H1 (cell line): ENCODE results near the gene PPP1R12B. TPM values are rescaled to one million over a fixed set of nuclear protein-coding genes. Genes with fewer than 3 reads are reported as not detected.
A peak's percentile ranks its signal among the peaks of the same experiment; 100 is the strongest.
"Not testable (repeated sequence)": the region's sequence is repeated elsewhere in the genome, so short reads cannot be mapped to it uniquely, and the experiment has no call there.

ENCODE experiments used
- CTCF ChIA-PET: fragments of 300-600 bp; sonication (Branson Sonifier 250); formaldehyde crosslinking; loops from one replicate; lab custom pipeline; 2021; ENCODE audit not compliant: partially characterized antibody; lab: Charles Lee
- POLR2A ChIA-PET: fragments of 300-600 bp; sonication (Branson Sonifier 250); formaldehyde crosslinking; loops from one replicate; lab custom pipeline; 2021; ENCODE audit warnings: inconsistent platforms; ENCODE audit not compliant: partially characterized antibody; lab: Charles Lee
- DNase-seq, 2 experiments: peaks; one replicate each; pipeline versions ENCODE4 v3.0.0 to v3.0.0-alpha.2; 2010 to 2022; ENCODE audit warnings: low spot score in 2 of 2, low read depth in 1 of 2, mixed read lengths in 1 of 2
- FAIRE-seq: peaks from 2 replicates; lab custom pipeline; 2011; peaks lifted over from hg19 to GRCh38; lab: Jason Lieb, UNC
- H2AFZ ChIP-seq: 2 replicates; pipeline ENCODE4 v1.8.1; 2012; ENCODE audit warnings: low read length, inconsistent platforms
- H2AK5ac ChIP-seq: 2 replicates; pipeline ENCODE4 v1.6.1; 2013; ENCODE audit warnings: low read depth, low read length
- H2BK120ac ChIP-seq: replicated peaks from 2 replicates; pipeline ENCODE3; 2013; ENCODE audit warnings: low read depth, low read length, inconsistent platforms
- H2BK12ac ChIP-seq: 2 replicates; pipeline ENCODE4 v1.6.1; 2013; ENCODE audit warnings: low read depth, low read length
- H2BK15ac ChIP-seq: 2 replicates; pipeline ENCODE4 v1.6.1; 2013; ENCODE audit warnings: low read length
- H2BK20ac ChIP-seq: 2 replicates; pipeline ENCODE4 v1.6.1; 2013; ENCODE audit warnings: low read length
- H2BK5ac ChIP-seq: 2 replicates; pipeline ENCODE4 v1.6.1; 2013; ENCODE audit warnings: low read depth, low read length
- H3K14ac ChIP-seq: 2 replicates; pipeline ENCODE4 v1.6.1; 2013; ENCODE audit warnings: inconsistent platforms; ENCODE audit not compliant: insufficient read length
- H3K18ac ChIP-seq: 2 replicates; pipeline ENCODE4 v1.6.1; 2013; ENCODE audit warnings: low read length; ENCODE audit errors: extremely low read depth
- H3K23ac ChIP-seq: 2 replicates; pipeline ENCODE4 v1.6.1; 2013; ENCODE audit warnings: inconsistent platforms; ENCODE audit not compliant: insufficient read length
- H3K23me2 ChIP-seq: 2 replicates; pipeline ENCODE4 v1.6.1; 2013; ENCODE audit warnings: low read depth, low read length
- H3K27ac ChIP-seq: 2 replicates; pipeline ENCODE4 v1.6.1; 2011; ENCODE audit warnings: low read depth, low read length, inconsistent platforms
- H3K27me3 ChIP-seq, 4 experiments: replicated peaks in 1 of 4; 1 replicate in 1 of 4; 2 replicates in 3 of 4; pipeline versions ENCODE4 v1.6.1 to v1.8.1; 2011 to 2013; ENCODE audit warnings: low read length in 3 of 4, mild to moderate bottlenecking in 3 of 4, inconsistent platforms in 2 of 4, mixed read lengths in 2 of 4, moderate library complexity in 1 of 4; ENCODE audit not compliant: control insufficient read depth in 3 of 4, insufficient read depth in 3 of 4; ENCODE audit errors: extremely low read depth in 1 of 4
- H3K36me3 ChIP-seq, 4 experiments: 2 replicates each; pipeline versions ENCODE4 v1.6.1 to v1.8.1; 2011 to 2013; ENCODE audit warnings: mild to moderate bottlenecking in 4 of 4, low read length in 3 of 4, moderate library complexity in 2 of 4, control low read depth in 1 of 4, inconsistent platforms in 1 of 4; ENCODE audit not compliant: insufficient read depth in 4 of 4, control insufficient read depth in 2 of 4
- H3K4ac ChIP-seq: replicated peaks from 2 replicates; pipeline ENCODE3; 2013; ENCODE audit warnings: low read length, low read depth, mixed read lengths, inconsistent platforms; ENCODE audit not compliant: insufficient read length
- H3K4me1 ChIP-seq, 4 experiments: replicated peaks in 1 of 4; 1 replicate in 1 of 4; 2 replicates in 3 of 4; pipeline versions ENCODE4 v1.6.1 to v1.8.1; 2011 to 2013; ENCODE audit warnings: low read length in 3 of 4, inconsistent platforms in 2 of 4, mixed read lengths in 1 of 4; ENCODE audit not compliant: insufficient read depth in 4 of 4, control insufficient read depth in 3 of 4
- H3K4me2 ChIP-seq, 2 experiments: 2 replicates each; pipeline versions ENCODE4 v1.6.1 to v1.8.1; 2011 to 2013; ENCODE audit warnings: low read depth in 2 of 2, low read length in 2 of 2, control low read depth in 1 of 2, inconsistent platforms in 1 of 2, mild to moderate bottlenecking in 1 of 2; ENCODE audit not compliant: insufficient read depth in 1 of 2
- H3K4me3 ChIP-seq, 4 experiments: fragments of 200-600, 300-600 bp in 1 of 4; sonication (generic), shearing (Covaris generic), sonication (Bioruptor Twin) in 1 of 4; 2 replicates each; pipeline versions ENCODE4 v1.5.1 to v1.8.1; 2011 to 2016; ENCODE audit warnings: low read length in 4 of 4, low read depth in 3 of 4, control low read depth in 2 of 4, inconsistent platforms in 2 of 4, mild to moderate bottlenecking in 2 of 4, mixed read lengths in 1 of 4, moderate library complexity in 1 of 4; ENCODE audit not compliant: insufficient read depth in 2 of 4; ENCODE audit errors: extremely low read depth in 1 of 4
- H3K56ac ChIP-seq: replicated peaks from 2 replicates; pipeline ENCODE3; 2013; ENCODE audit warnings: low read depth, mild to moderate bottlenecking, mixed read lengths, low read length, inconsistent platforms; ENCODE audit not compliant: insufficient read length
- H3K79me1 ChIP-seq: 2 replicates; pipeline ENCODE4 v1.6.1; 2013; ENCODE audit warnings: low read depth, low read length, control low read depth
- H3K79me2 ChIP-seq, 2 experiments: 2 replicates each; pipeline versions ENCODE4 v1.6.1 to v1.8.1; 2012 to 2013; ENCODE audit warnings: low read length in 2 of 2, mild to moderate bottlenecking in 2 of 2, inconsistent platforms in 1 of 2; ENCODE audit not compliant: insufficient read depth in 2 of 2, control insufficient read depth in 1 of 2
- H3K9ac ChIP-seq, 4 experiments: replicated peaks in 1 of 4; 1 replicate in 1 of 4; 2 replicates in 3 of 4; pipeline versions ENCODE4 v1.6.1 to v1.8.1; 2011 to 2013; ENCODE audit warnings: low read depth in 3 of 4, low read length in 3 of 4, control low read depth in 2 of 4, mild to moderate bottlenecking in 2 of 4, moderate library complexity in 2 of 4, inconsistent platforms in 1 of 4; ENCODE audit errors: extremely low read depth in 1 of 4
- H3K9me3 ChIP-seq, 2 experiments: 2 replicates each; pipeline versions ENCODE4 v1.6.1 to v1.8.1; 2012 to 2013; ENCODE audit warnings: mild to moderate bottlenecking in 2 of 2, moderate library complexity in 2 of 2, control low read depth in 1 of 2, inconsistent platforms in 1 of 2, low read depth in 1 of 2, low read length in 1 of 2, mixed read lengths in 1 of 2; ENCODE audit not compliant: insufficient read depth in 2 of 2
- H4K20me1 ChIP-seq, 2 experiments: replicated peaks in 1 of 2; 2 replicates each; pipeline versions ENCODE3 to v1.8.1; 2011 to 2013; ENCODE audit warnings: inconsistent platforms in 2 of 2, low read length in 2 of 2, mild to moderate bottlenecking in 1 of 2; ENCODE audit not compliant: insufficient read depth in 2 of 2, control insufficient read depth in 1 of 2
- H4K5ac ChIP-seq: 2 replicates; pipeline ENCODE4 v1.6.1; 2013; ENCODE audit warnings: low read length, low read depth, mixed read lengths, inconsistent platforms; ENCODE audit not compliant: insufficient read length
- H4K8ac ChIP-seq: 2 replicates; pipeline ENCODE4 v1.8.0; 2013; ENCODE audit warnings: mild to moderate bottlenecking, moderate library complexity, low read length, inconsistent platforms; ENCODE audit not compliant: insufficient read depth; ENCODE audit errors: extremely low read depth
- H4K91ac ChIP-seq: replicated peaks from 2 replicates; pipeline ENCODE3; 2013; ENCODE audit warnings: low read length, mixed read lengths, inconsistent platforms; ENCODE audit not compliant: insufficient read length
- TEAD4 ChIP-seq: IDR thresholded peaks from 2 replicates; pipeline ENCODE4 v1.6.1; 2012; ENCODE audit warnings: low read depth, low read length, inconsistent platforms, mixed read lengths
- WGBS, 2 experiments: shearing (Covaris generic) in 1 of 2; methylation state at CpG; one replicate each; pipeline versions ENCODE4 v1.1.6 to v1.1.7; 2013 to 2015; ENCODE audit warnings: low lambda C conversion rate in 2 of 2, mixed read lengths in 2 of 2, inconsistent platforms in 1 of 2, low coverage in 1 of 2, missing lambda C conversion rate in 1 of 2; ENCODE audit not compliant: insufficient replicate concordance in 2 of 2, insufficient coverage in 1 of 2, insufficient read length in 1 of 2; ENCODE audit errors: extremely low coverage in 1 of 2, missing lambda C conversion rate in 1 of 2; 5-methylcytosine and 5-hydroxymethylcytosine counted together
- polyA plus RNA-seq, 7 experiments: library from polyadenylated mRNA; depleted of rRNA in 3 of 7; stranded (reverse) in 5 of 7; unstranded in 2 of 7; fragments of >200 nt in 5 of 7; fragments of 200-250 nt in 2 of 7; gene quantifications; 1 replicate in 5 of 7; 2 replicates in 1 of 7; 4 replicates in 1 of 7; pipeline versions ENCODE4 v1.2.1 to v1.2.3, GENCODE V29; 2011 to 2013; ENCODE audit warnings: missing spikeins in 2 of 7, mixed read lengths in 2 of 7
- total RNA-seq: library from RNA; stranded (reverse); fragmentation: NEBNext Ultra II Directional; extraction: Animal tissue kit (Norgen Biotek cat#: 25700); gene quantifications from 2 replicates; pipeline ENCODE4 v1.2.1, GENCODE V29; 2021

The PPP1R12B gene
- total and polyA plus RNA-seq, 2 of the 8 experiments (the other 6 are each of a cell fraction or from before 2014, with no cell fraction given) = 7.9 to 18.7 TPM

- DNase-seq, H3K36me3 ChIP-seq, H3K23me2 ChIP-seq, CTCF ChIA-PET, H2AFZ ChIP-seq, H2BK12ac ChIP-seq, H4K5ac ChIP-seq, H3K14ac ChIP-seq, H3K4me1 ChIP-seq, H3K23ac ChIP-seq, H2AK5ac ChIP-seq, H3K79me1 ChIP-seq, H4K8ac ChIP-seq, H3K56ac ChIP-seq, H3K9ac ChIP-seq, H3K79me2 ChIP-seq, POLR2A ChIA-PET, H2BK5ac ChIP-seq, FAIRE-seq, H3K9me3 ChIP-seq, H2BK120ac ChIP-seq, H3K27ac ChIP-seq, H3K4me2 ChIP-seq, H3K18ac ChIP-seq, H4K91ac ChIP-seq, H3K4me3 ChIP-seq, H3K27me3 ChIP-seq, H4K20me1 ChIP-seq, H2BK15ac ChIP-seq, H3K4ac ChIP-seq, H2BK20ac ChIP-seq: not testable (repeated sequence)
- TF ChIP-seq TEAD4 = peak; percentile 60; the same call in 1 of the 2 replicates
- 70% methylated on average over 3 of the region's 3 CpGs; no CpG with 5 or more reads in 1 of the 2 experiments for WGBS, 2 experiments
Measured at GRCh38 chr1:202419731-202420130, 71.2 kb downstream of the PPP1R12B start.

GRCh38 chr1:202420422-202421094 is 72.1 kb downstream of the PPP1R12B start:
- POLR2A ChIA-PET, H3K27ac ChIP-seq, H2BK15ac ChIP-seq: not testable (repeated sequence)

More at GRCh38 chr1:202420422-202421094, 72.1 kb downstream of the PPP1R12B start:
- H3K4me2 ChIP-seq, H3K9me3 ChIP-seq, H4K5ac ChIP-seq, H3K36me3 ChIP-seq, H2AFZ ChIP-seq, H3K4me3 ChIP-seq, H3K79me2 ChIP-seq, FAIRE-seq, H3K56ac ChIP-seq, H3K18ac ChIP-seq, H3K9ac ChIP-seq, H3K14ac ChIP-seq, H3K23ac ChIP-seq, H3K79me1 ChIP-seq, DNase-seq, H4K8ac ChIP-seq, H3K23me2 ChIP-seq, CTCF ChIA-PET, H3K27me3 ChIP-seq, H3K4ac ChIP-seq, H2BK20ac ChIP-seq, H2BK5ac ChIP-seq, H4K91ac ChIP-seq, H2AK5ac ChIP-seq, H2BK12ac ChIP-seq, H2BK120ac ChIP-seq, H4K20me1 ChIP-seq, H3K4me1 ChIP-seq: not testable (repeated sequence)
- 74% methylated on average over 3 of the region's 3 CpGs; no CpG with 5 or more reads in 1 of the 2 experiments for WGBS, 2 experiments
